H9 (cell line): Measurements from ENCODE around the gene RNF146. TPM values are rescaled to one million over a fixed set of nuclear protein-coding genes. Genes with fewer than 3 reads are reported as not detected.

Experiments used
- DNase-seq: peaks from one replicate; pipeline ENCODE4 v3.0.0-alpha.2; 2017
- H2AFZ ChIP-seq: one replicate; pipeline ENCODE4 v1.6.1; 2013; ENCODE audit warnings: mild to moderate bottlenecking, low read length, control low read depth, moderate library complexity
- H2AK5ac ChIP-seq: 2 replicates; pipeline ENCODE4 v1.6.1; 2013; ENCODE audit warnings: low read length, control low read depth, mixed read lengths; ENCODE audit not compliant: insufficient read length
- H2BK120ac ChIP-seq: one replicate; pipeline ENCODE4 v1.6.1; 2013; ENCODE audit warnings: low read depth, mild to moderate bottlenecking, low read length, control low read depth, inconsistent platforms; ENCODE audit not compliant: poor library complexity, severe bottlenecking
- H2BK12ac ChIP-seq: 2 replicates; pipeline ENCODE4 v1.6.1; 2013; ENCODE audit warnings: low read length, control low read depth, mixed read lengths, low read depth; ENCODE audit not compliant: insufficient read length
- H2BK15ac ChIP-seq: 2 replicates; pipeline ENCODE4 v1.6.1; 2013; ENCODE audit warnings: low read depth, low read length, control low read depth
- H2BK20ac ChIP-seq: one replicate; pipeline ENCODE4 v1.6.1; 2013; ENCODE audit warnings: low read depth, mild to moderate bottlenecking, low read length, control low read depth, inconsistent platforms; ENCODE audit not compliant: poor library complexity, severe bottlenecking
- H2BK5ac ChIP-seq: 2 replicates; pipeline ENCODE4 v1.6.1; 2013; ENCODE audit warnings: low read length, control low read depth, mixed read lengths; ENCODE audit not compliant: insufficient read length
- H3K14ac ChIP-seq: 2 replicates; pipeline ENCODE4 v1.6.1; 2013; ENCODE audit warnings: low read length, control low read depth; ENCODE audit not compliant: insufficient read depth
- H3K18ac ChIP-seq: 2 replicates; pipeline ENCODE4 v1.6.1; 2013; ENCODE audit warnings: low read depth, mild to moderate bottlenecking, mixed read lengths, low read length, control low read depth; ENCODE audit not compliant: insufficient read length
- H3K23ac ChIP-seq: 2 replicates; pipeline ENCODE4 v1.6.1; 2013; ENCODE audit warnings: low read length, control low read depth, mixed read lengths, low read depth; ENCODE audit not compliant: insufficient read length
- H3K23me2 ChIP-seq: 2 replicates; pipeline ENCODE4 v1.6.1; 2013; ENCODE audit warnings: low read depth, mild to moderate bottlenecking, mixed read lengths, low read length, control low read depth; ENCODE audit not compliant: insufficient read length, poor library complexity, severe bottlenecking
- H3K27ac ChIP-seq: 2 replicates; pipeline ENCODE4 v1.5.1; 2013; ENCODE audit warnings: low read length, control low read depth, mixed read lengths, low read depth; ENCODE audit not compliant: insufficient read length
- H3K27me3 ChIP-seq: 2 replicates; pipeline ENCODE4 v1.6.1; 2013; ENCODE audit warnings: low read length, control low read depth, inconsistent platforms; ENCODE audit not compliant: insufficient read depth
- H3K4ac ChIP-seq: 2 replicates; pipeline ENCODE4 v1.6.1; 2013; ENCODE audit warnings: low read depth, mild to moderate bottlenecking, control low read depth, inconsistent platforms, low read length, moderate library complexity
- H3K4me1 ChIP-seq: 2 replicates; pipeline ENCODE4 v1.6.1; 2013; ENCODE audit warnings: low read length, control low read depth, inconsistent platforms; ENCODE audit not compliant: insufficient read depth
- H3K4me2 ChIP-seq: 2 replicates; pipeline ENCODE4 v1.6.1; 2013; ENCODE audit warnings: low read length, control low read depth, mixed read lengths; ENCODE audit not compliant: insufficient read length, insufficient read depth
- H3K56ac ChIP-seq: 2 replicates; pipeline ENCODE4 v1.6.1; 2013; ENCODE audit warnings: low read depth, mild to moderate bottlenecking, mixed read lengths, low read length, control low read depth; ENCODE audit not compliant: insufficient read length
- H3K79me1 ChIP-seq: 2 replicates; pipeline ENCODE4 v1.6.1; 2013; ENCODE audit warnings: low read depth, mild to moderate bottlenecking, moderate library complexity, low read length, control low read depth, inconsistent platforms; ENCODE audit not compliant: insufficient read depth, poor library complexity, severe bottlenecking
- H3K79me2 ChIP-seq: 2 replicates; pipeline ENCODE4 v1.6.1; 2013; ENCODE audit warnings: low read length, control low read depth, inconsistent platforms; ENCODE audit not compliant: insufficient read depth
- H3K9ac ChIP-seq: 2 replicates; pipeline ENCODE4 v1.6.1; 2013; ENCODE audit warnings: low read length, control low read depth, mixed read lengths; ENCODE audit not compliant: insufficient read length; ENCODE audit errors: extremely low read depth
- H3K9me3 ChIP-seq: one replicate; pipeline ENCODE4 v1.6.1; 2013; ENCODE audit warnings: low read depth, low read length, inconsistent platforms; ENCODE audit not compliant: control insufficient read depth
- H3T11ph ChIP-seq: one replicate; pipeline ENCODE4 v1.6.1; 2013; ENCODE audit warnings: mild to moderate bottlenecking, low read length, control low read depth, inconsistent platforms
- H4K20me1 ChIP-seq: one replicate; pipeline ENCODE4 v1.6.1; 2013; ENCODE audit not compliant: control insufficient read depth, insufficient read length, insufficient read depth
- H4K5ac ChIP-seq: 2 replicates; pipeline ENCODE4 v1.6.1; 2013; ENCODE audit warnings: low read depth, mild to moderate bottlenecking, mixed read lengths, low read length, control low read depth; ENCODE audit not compliant: insufficient read length
- H4K8ac ChIP-seq: replicated peaks from 2 replicates; pipeline ENCODE4 v1.6.1; 2013; ENCODE audit warnings: low read length, control low read depth, mixed read lengths, low read depth; ENCODE audit not compliant: insufficient read length
- H4K91ac ChIP-seq: 2 replicates; pipeline ENCODE4 v1.6.1; 2013; ENCODE audit warnings: low read depth, mild to moderate bottlenecking, moderate library complexity, mixed read lengths, low read length, control low read depth; ENCODE audit not compliant: insufficient read length
- H3K27ac Mint-ChIP-seq, 3 experiments: 2 replicates in 2 of 3; 3 replicates in 1 of 3; pipeline ENCODE4 v1.8.0; 2020 to 2021; ENCODE audit warnings: mixed read lengths in 3 of 3, mild to moderate bottlenecking in 1 of 3, moderate library complexity in 1 of 3
- H3K27me3 Mint-ChIP-seq: 2 replicates; pipeline ENCODE4 v1.8.0; 2021; ENCODE audit warnings: low read depth, mild to moderate bottlenecking, moderate library complexity, mixed read lengths
- H3K36me3 Mint-ChIP-seq, 3 experiments: 2 replicates in 2 of 3; 3 replicates in 1 of 3; pipeline ENCODE4 v1.8.0; 2020 to 2021; ENCODE audit warnings: low read depth in 3 of 3, mixed read lengths in 3 of 3; ENCODE audit not compliant: insufficient read depth in 1 of 3
- H3K4me1 Mint-ChIP-seq, 2 experiments: 2 replicates each; pipeline ENCODE4 v1.8.0; 2020; ENCODE audit warnings: mixed read lengths in 2 of 2
- H3K4me3 Mint-ChIP-seq, 2 experiments: 2 replicates in 1 of 2; 3 replicates in 1 of 2; pipeline ENCODE4 v1.8.0; 2020 to 2021; ENCODE audit warnings: mild to moderate bottlenecking in 2 of 2, mixed read lengths in 2 of 2, moderate library complexity in 1 of 2
- H3K9me3 Mint-ChIP-seq, 2 experiments: 2 replicates in 1 of 2; 3 replicates in 1 of 2; pipeline ENCODE4 v1.8.0; 2020; ENCODE audit warnings: mild to moderate bottlenecking in 2 of 2, mixed read lengths in 2 of 2, moderate library complexity in 1 of 2
- WGBS: extraction: QIAGEN DNeasy Blood & Tissue Kit; methylation state at CpG from one replicate; pipeline ENCODE4 v1.1.7; 2013; ENCODE audit warnings: missing lambda C conversion rate, low lambda C conversion rate, mixed read lengths; ENCODE audit not compliant: insufficient read length; ENCODE audit errors: extremely low coverage; 5-methylcytosine and 5-hydroxymethylcytosine counted together
- total RNA-seq: library from RNA; stranded (reverse); gene quantifications from 2 replicates; pipeline ENCODE4 v1.2.1, GENCODE V29; 2021
- TF ChIP-seq, protein P1 (sequence below): fragments of 200-600 bp; sonication (generic); conservative IDR thresholded peaks from 3 replicates; pipeline ENCODE4 v1.8.0; 2021; ENCODE audit warnings: antibody characterized with exemption, mild to moderate bottlenecking

RNF146 gene
- total RNA-seq, 1 experiment from 2014 or later, result 20.4 TPM

DNA sequence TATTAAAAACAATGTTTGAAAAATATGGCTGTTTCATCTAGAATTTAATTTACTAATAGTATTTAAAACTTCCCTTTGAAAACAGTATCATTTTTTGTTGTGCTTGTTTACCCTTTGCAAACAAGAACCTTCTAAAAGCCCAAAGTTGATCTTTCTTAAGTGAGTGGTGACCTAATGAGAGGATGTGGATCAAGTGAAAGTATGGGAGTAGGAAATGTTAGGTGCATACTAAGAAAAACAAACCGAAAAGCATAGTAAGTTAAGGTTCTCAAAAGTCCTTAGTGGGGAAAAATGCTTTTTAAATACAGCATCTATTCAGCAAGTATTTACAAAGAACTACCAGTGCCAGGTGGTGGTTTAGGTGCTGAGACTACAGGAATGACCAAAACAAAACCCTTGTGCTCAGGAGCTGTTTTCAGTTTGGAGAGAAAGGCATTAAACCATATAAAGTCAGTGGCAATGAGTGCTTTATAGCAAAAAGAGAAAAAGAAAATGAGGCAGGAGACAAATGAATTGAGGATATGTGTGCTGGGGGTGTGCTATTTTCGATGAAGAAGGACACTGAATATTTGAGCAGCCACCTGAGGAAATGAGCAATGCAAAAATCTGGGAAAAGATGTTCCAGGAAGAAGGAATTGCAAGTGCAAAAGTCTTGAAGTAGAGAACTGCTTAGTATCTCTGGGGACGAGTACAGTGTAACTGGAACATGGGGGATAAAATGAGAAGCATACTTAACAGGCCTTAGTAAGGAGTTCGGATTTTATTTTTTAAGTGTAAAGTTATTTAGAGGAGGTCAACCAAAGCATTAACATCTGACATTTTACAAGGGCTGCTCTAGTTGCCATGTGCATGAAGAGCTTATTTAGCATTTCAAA is 24.0 kb downstream of the RNF146 start:
- Histone ChIP-seq H3K9ac (no peak overlapping the region), H3K9me3 (no peaks in the 10 kb centered on the region), H3T11ph (no peak overlapping the region), H2BK12ac (no peak overlapping the region), H3K79me2 (no peaks in the 10 kb centered on the region), H3K79me1 (no peaks in the 10 kb centered on the region), H4K91ac (no peak overlapping the region), H4K20me1 (no peaks in the 10 kb centered on the region), H2AK5ac (no peak overlapping the region), H2BK120ac (no peak overlapping the region), H3K18ac (no peak overlapping the region), H3K23me2 (no peaks in the 10 kb centered on the region), H2BK20ac (no peak overlapping the region), H2BK15ac (no peak overlapping the region), H3K4me2 (no peak overlapping the region), H3K23ac (no peak overlapping the region), H4K5ac (no peak overlapping the region), H3K27ac (no peak overlapping the region), H2AFZ (no peak overlapping the region), H4K8ac (no peak overlapping the region), H2BK5ac (no peak overlapping the region), H3K14ac (no peak overlapping the region), H3K27me3 (no peaks in the 10 kb centered on the region), H3K56ac (no peak overlapping the region), H3K4ac (no peak overlapping the region), H3K4me1 (peaks cover 1% of the 10 kb centered on the region; the same call in 1 of the 2 replicates)
- Mint-ChIP-seq H3K27me3 (no peaks in the 10 kb centered on the region), H3K36me3 (peaks cover 19 to 32% (median 27%) of the 10 kb centered on the region in 3 experiments), H3K4me1 (peaks cover 16 to 19% of the 10 kb centered on the region in 2 experiments), H3K4me3 (no peak overlapping the region), H3K9me3 (no peaks in the 10 kb centered on the region), H3K27ac (peak overlapping the region; percentile 2 to 90 (median 65); a peak in 5 of 7 replicates)
- no peak for DNase-seq
- TF ChIP-seq, protein P1, sequence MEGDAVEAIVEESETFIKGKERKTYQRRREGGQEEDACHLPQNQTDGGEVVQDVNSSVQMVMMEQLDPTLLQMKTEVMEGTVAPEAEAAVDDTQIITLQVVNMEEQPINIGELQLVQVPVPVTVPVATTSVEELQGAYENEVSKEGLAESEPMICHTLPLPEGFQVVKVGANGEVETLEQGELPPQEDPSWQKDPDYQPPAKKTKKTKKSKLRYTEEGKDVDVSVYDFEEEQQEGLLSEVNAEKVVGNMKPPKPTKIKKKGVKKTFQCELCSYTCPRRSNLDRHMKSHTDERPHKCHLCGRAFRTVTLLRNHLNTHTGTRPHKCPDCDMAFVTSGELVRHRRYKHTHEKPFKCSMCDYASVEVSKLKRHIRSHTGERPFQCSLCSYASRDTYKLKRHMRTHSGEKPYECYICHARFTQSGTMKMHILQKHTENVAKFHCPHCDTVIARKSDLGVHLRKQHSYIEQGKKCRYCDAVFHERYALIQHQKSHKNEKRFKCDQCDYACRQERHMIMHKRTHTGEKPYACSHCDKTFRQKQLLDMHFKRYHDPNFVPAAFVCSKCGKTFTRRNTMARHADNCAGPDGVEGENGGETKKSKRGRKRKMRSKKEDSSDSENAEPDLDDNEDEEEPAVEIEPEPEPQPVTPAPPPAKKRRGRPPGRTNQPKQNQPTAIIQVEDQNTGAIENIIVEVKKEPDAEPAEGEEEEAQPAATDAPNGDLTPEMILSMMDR, result no peak
- WGBS, result no CpG with 5 or more reads among the region's 4 CpGs
